Measurements from ENCODE around the gene SNRPF.
"Not testable (repeated sequence)": the region's sequence is repeated elsewhere in the genome, so short reads cannot be mapped to it uniquely, and the experiment has no call there.

SNRPF gene

DNA sequence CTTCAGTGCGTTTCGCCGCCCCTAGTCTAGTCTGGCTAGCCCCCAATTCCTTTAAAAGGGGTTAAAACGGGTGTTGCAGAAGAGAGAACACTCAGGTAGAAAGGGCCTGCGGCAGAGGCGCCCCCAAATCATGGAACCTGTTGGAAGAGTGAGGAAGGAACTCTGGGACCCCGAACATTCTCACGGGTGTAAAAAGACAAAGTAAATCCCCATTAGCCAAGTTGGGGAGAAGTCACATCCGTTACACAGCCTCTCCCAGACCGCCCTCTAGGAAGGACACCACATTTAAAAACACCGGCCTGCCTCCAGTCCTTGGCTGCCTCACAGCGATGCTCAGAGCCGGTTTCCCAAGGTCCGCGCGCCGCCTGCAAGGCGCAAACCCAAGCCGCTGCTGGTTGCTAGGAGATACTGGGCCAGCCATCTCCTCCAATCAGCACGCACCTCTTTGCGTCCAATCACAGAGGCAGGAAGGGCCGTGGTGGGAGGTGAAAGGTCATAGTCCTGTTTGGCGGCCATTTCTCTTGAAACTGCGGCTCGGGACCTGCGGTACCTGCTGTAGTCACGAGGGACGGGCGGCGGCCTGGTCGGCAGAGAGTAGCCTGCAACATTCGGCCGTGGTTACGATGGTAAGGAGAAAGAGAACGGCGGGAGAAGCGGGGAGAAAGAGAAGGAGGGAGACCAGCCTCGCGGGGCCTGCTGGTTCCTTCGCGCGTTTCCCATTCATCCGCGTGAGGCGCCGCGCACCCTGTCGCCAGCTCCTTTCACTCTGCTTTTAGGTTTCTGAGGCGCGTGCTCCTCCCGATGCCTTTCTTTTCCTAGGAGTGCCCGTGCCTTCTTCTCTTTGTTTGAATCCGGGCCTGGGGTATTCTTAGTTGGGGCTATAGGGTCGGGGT is at the start of gene SNRPF:
Gene SNRPF, plus strand, starts transcription at position 502 of the 893 bp plus-strand sequence. Its CDS starts 122 bp downstream, at position 624.
- peak; percentile 81 for DNase-seq

DNA sequence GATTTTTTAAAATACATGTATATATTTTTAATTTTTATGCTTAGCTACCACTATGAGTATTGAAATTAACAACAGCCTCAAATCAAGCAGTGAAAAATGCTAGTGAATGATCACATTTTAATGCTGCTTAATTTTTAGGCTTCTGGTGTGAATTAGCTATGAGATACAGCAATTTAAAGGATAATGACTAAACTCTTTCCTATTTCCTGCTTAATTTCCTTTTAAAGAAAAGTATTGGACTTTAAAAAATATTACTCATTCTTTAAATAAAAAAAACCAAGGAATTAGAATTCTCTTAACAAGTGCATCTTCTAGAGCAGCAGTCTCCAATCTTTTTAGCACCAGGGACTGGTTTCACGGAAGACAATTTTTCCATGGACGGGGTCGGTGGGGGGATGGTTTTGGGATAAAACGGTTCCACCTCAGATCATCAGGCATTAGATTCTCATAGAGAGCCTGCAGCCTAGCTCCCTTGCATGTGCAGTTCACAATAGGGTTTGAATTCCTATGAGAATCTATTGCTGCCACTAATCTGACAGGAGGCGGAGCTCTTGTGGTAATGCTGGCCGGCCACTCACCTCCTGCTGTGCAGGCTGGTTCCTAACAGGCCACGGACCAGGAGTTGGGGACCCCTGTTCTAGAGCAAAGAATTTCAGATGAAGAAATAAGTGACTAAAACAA is 49.6 kb upstream of the SNRPF start:
- DNase-seq = no peak

DNA sequence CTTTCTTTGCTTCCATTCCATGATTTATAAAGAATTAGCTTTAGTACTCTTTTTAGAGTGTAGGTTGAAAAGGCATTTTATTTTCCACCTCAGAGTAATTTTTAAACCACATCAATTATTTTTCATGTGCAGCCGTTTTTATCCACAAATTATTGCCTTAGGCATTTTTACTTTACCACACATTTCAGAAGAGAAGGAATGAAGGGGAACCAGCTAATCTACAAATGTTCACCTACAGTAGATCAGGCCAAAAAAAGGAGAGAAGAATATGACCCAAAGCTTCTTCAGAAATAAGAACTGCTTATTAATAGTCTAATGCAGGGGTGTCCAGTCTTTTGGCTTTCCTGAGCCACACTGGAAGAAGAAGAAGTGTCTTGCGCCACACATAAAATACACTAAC is 48.3 kb upstream of the SNRPF start:
- no peak for DNase-seq

DNA sequence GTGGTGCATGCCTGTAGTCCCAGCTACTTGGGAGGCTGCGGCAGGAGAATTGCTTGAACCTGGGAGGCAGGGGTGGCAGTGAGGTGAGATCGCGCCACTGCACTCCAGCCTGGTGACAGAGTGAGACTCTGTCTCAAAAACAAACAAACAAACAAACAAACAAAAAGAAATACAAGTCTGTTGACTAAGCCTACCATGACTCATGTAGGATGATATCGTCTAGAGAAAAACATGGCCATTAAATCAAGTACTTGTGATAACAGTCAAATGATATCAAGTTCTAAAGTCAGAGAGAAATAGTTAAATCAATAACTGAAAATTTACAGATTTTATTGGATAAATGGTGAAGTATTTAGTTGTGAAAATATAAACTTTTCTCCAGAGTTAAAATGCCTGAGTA is 46.6 kb upstream of the SNRPF start:
- DNase-seq = not testable (repeated sequence)

DNA sequence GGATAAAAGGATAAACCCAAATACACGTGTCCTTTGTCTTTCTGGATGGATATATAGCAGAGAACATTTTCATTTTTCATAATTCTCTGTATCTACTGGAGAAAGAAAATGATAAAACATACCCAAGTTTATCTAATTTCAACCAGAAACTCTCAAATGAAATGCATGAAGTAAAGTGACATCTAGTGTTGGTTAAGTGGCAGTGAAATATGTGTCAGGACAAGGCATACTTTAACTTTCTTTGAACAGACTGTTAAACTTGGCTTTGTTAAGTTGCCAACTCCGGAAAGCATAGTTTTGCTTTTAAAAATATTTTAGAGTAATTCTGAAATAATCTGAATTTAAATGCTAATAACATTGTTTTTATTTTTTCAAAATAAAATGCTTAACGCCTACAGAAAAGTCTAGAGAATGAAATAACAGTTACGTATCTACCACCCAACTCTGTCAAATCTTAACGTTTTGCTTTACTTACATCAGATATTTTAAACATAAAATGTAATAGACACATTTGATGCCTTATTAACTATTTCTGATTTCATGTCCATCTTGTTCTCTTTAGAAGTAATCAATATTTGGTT is 43.0 kb upstream of the SNRPF start:
- DNase-seq = no peak

DNA sequence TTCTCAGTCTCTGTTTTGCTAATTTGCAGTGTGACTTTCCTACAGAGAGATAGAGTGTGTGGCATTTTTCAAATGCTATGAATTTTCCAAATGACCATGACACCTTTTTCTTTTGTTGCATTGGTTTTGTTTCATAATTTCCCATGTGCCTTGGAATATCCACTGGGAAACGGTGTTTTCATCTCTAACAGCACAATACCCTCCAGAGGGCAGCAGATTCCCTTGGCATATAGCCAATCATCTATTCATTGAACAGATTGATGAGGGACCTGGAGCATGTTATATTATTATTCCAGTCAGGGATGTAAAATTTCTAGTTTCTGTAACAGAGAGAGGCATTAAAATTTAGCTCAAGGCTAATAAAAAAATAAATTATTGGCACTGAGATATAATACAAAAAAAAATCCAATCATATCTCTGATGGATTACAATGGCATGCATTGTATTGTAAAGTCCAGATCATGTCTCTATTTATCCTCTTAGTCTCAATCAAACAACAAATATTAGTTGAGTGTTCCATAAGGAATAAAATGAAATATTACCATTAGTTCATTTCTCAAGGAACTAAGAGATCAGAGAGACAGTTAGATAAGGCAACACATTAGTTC is 38.6 kb upstream of the SNRPF start:
- DNase-seq = no peak

DNA sequence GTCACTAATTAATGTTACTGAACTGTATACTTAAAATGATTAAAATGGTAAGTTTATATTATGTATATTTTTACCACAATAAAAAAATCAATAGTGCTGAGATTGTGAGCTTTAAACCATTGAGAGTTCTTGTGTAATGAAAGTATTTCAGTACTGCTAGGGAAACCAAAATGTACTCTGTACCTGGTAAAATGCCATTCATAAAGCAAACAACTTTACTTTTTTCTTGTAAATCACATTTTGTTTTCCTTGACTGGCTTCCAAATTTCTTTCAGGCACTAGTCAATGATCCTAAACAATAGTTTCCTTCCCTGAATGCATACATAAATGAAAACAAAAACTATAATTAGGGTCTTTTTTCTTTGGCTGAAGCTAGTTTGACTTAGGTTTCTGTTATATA is 29.4 kb upstream of the SNRPF start:
- no peak for DNase-seq

DNA sequence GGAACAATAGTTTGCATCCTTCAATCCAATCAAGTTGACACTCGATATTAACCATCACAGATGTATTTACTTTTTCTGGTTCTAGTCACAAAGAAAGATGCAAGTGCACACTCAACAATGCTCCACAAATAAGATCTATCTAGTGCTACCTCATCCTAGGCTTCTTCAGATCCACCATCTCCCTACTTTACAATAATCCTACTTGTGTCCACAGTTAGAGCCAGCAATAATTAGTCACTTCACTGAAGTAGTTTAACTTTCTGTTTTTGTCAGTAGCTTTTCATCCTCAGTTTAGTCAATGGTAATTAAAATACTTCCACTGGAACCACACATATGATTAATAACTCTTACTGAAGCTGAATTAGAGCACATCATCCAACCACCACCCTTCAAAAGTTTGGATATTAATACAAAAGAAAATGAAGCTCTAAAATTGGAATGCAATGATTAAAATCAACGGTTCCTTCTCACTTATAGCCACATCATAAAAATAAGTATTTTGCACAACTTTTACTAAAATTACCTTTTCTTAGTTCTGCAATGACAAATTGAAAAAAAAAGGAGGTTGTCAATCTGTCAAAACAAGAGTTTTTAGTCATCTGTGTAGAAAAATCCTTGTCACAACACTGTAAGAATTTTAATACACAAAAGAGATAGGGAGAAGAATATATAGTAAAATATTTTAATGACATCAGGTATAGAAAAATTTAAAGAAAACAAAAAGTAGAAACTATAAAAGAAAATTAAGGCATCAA is 28.2 kb upstream of the SNRPF start:
- DNase-seq = no peak

DNA sequence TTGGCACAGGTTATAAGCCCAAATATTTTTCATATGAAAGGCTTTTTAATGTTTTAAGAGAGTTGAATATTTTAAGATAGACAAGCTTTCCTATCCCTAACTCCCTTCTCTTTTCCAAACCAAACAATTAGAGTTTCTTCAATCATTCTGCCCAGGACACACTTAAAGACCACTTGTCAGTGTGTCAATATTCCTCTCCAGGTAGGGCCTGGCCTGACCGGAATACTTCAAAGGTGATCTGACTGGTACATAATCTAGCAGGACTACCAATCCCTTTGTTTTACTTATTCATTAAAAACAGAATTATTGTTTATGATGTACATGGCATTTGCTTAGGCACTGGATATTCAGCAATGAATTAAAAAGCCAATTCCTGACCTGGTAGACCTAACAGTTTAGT is 24.2 kb upstream of the SNRPF start:
- DNase-seq = no peak

DNA sequence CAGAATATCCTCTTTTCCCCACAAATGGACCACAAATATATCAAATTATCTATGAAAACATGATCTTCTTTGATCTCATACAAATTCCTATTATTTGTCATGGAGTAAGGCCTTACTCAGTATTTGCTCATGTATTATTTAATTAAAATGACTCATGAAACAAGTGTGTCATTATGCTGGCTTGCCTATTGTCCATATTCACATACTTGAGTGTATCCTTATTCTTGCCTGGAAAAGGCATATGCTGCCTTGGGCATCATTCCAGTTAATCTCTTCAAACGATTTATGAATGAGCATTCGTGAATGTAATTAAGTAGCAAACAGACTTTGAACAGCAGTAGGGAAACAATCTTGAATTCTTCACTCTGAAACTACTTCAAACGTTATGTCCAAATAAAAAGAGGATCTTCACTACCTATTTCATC is 22.6 kb upstream of the SNRPF start:
- no peak for DNase-seq

DNA sequence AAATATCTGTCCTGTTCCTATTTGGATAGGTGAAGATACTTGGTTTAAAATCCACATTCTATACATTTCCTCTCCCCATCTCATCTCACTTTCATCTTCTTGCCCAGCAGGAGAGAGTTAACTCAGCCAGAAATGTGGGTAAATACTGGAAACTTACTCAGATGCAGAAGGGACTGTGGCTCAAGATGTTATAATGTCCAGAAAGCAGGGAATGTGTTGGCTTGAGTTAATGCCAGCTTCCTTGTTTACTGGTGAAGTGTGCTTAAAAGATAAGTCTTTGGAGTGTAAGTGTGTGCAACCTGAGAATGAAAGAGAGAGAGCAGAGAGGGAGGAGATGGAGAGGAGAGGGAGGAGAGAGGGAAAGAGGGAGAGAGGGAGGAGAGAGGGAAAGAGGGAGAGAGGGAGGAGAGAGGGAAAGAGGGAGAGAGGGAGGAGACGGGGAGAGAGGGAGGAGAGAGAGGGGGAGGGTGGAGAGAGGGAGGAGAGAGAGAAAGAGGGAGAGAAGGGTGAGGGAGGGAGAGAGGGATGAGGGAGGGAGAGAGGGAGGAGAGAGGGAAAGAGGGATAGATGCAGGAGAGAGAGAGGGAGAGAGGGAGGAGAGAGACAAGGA is 22.0 kb upstream of the SNRPF start:
- no peak for DNase-seq

GRCh38 chr12:95837240-95838038 is 21.3 kb upstream of the SNRPF start:
- no peak for DNase-seq

DNA sequence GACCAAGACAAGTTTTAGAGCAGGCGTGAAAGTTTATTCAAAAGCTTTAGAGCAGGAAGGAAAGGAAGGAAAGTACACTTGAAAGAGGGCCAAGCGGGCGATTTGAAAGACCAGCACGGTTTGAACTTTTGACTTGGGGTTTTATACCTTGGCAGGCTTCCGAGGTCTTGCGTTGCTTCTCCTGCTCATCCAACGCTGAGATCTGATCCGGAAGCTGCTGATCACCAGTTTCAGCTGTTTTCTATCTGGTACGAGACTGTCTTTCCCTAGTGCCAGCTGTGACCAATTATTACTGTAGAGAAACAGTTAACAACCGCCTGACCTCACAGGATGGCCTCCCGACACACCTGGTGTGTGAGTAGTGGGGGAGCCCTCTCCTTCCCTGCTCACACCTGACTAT is 20.6 kb upstream of the SNRPF start:
- DNase-seq = no peak

- not testable (repeated sequence) for DNase-seq
Observed at GRCh38 chr12:95842426-95842825, 16.3 kb upstream of the SNRPF start.

DNA sequence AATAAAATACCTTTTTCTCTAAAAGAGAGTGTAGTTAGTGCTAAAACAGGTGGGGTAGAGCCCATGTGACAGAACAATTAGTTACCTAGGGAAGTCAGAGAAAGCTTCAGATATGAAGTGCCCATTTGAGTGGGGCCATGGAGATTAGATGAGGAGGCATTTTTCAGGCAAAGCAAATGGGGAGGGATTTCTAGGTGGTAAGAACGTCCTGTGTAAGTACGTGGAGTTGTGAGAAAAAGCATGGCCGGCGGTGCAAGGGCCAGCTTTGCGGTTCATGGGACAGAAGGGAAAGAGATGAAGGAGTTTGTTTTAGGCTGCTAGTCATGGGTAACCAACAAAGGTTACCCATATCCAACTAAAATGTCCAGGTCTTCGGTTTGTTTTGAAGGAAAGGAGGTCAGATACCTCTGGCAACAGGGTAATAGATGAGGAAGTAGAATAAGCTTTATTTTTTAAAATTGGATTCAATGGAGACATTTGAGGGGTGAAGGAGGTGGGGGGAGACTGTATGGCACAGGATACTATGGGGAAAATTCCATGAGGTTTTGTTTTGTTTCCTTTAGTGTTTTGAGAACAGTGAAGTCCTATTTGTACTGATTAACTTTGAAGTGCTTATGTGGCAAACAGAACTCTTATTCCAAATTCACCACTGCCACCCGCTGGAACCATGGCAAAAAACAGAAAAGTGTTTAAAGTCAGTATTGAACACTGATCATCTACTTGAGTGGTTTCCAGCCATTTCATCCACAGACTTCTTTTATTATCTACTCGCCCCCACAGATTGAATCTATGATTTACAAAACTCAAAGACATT is 10.0 kb upstream of the SNRPF start:
- DNase-seq = no peak

GRCh38 chr12:95851606-95852005 is 7.1 kb upstream of the SNRPF start:
- DNase-seq = no peak

DNA sequence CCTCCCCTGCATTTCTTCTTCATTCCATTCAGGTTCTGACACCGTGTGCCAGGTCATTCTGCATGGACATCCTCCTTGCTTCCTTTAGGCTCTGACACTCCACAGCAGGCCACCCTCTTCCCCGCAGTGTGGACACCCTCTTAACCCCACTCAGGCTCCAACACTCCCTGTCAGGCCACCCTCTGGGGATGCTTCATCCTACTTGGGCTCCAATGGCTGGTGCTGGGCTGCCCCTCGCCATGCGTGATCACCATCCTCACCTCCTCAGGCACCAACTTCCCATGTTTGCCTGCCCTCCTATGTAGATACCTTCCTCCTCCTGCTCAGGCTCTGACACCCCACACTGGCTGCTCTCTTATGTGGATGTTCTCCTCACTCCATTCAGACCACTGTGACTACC is 6.6 kb upstream of the SNRPF start:
- no peak for DNase-seq

- no peak for DNase-seq
Observed at GRCh38 chr12:95857156-95857555, 1.6 kb upstream of the SNRPF start.

DNA sequence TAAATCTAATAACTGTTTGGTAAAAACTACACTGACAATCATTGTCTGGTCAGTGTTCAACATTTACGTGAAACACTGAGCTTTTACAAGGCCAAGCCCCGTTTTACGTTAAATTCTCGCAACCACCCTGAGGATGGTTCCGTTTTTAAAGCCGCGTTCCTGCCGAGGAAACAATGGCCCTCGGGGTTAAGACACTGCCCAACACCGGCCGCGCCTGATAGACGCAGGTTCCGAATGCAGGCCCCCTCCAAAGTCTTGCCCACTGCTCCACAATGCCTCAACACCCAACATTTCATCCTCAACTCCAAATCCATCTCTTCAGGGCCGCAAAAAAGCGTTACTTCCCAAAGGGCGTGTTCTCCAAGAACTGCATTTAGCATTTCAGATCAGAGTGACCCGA is 953 bp upstream of the SNRPF start:
- no peak for DNase-seq

GRCh38 chr12:95859344-95859816 is 628 bp downstream of the SNRPF start:
- no peak for DNase-seq

All from SIG-M5 (cell line).